Glutamatergic neuron (in vitro differentiated cells): Measurements from ENCODE around the gene SNAP25. TPM values are rescaled to one million over a fixed set of nuclear protein-coding genes. Genes with fewer than 3 reads are reported as not detected.

Experiments
- DNase-seq: peaks from one replicate; pipeline ENCODE4 v3.0.0; 2022
- H3K27ac Mint-ChIP-seq: one replicate; pipeline ENCODE4 v1.8.0; 2020; ENCODE audit warnings: mild to moderate bottlenecking, mixed read lengths, inconsistent platforms; ENCODE audit not compliant: unreplicated experiment
- H3K27me3 Mint-ChIP-seq: one replicate; pipeline ENCODE4 v1.8.0; 2020; ENCODE audit warnings: mild to moderate bottlenecking, moderate library complexity, mixed read lengths, inconsistent platforms; ENCODE audit not compliant: unreplicated experiment
- H3K36me3 Mint-ChIP-seq: one replicate; pipeline ENCODE4 v1.8.0; 2020; ENCODE audit warnings: mild to moderate bottlenecking, mixed read lengths, inconsistent platforms; ENCODE audit not compliant: unreplicated experiment
- H3K4me1 Mint-ChIP-seq: one replicate; pipeline ENCODE4 v1.8.0; 2020; ENCODE audit warnings: mild to moderate bottlenecking, low read depth, mixed read lengths, inconsistent platforms; ENCODE audit not compliant: unreplicated experiment
- H3K4me3 Mint-ChIP-seq: one replicate; pipeline ENCODE4 v1.8.0; 2020; ENCODE audit warnings: mild to moderate bottlenecking, mixed read lengths, inconsistent platforms; ENCODE audit not compliant: unreplicated experiment
- H3K9me3 Mint-ChIP-seq: one replicate; pipeline ENCODE4 v1.8.0; 2020; ENCODE audit warnings: mild to moderate bottlenecking, moderate library complexity, mixed read lengths, inconsistent platforms; ENCODE audit not compliant: unreplicated experiment
- total RNA-seq: library from RNA; stranded (reverse); fragmentation: NEBNext Ultra II Directional; extraction: Animal tissue kit (Norgen Biotek cat#: 25700); gene quantifications from one replicate; pipeline ENCODE4 v1.2.1, GENCODE V29; 2021; ENCODE audit not compliant: unreplicated experiment
- TF ChIP-seq, protein P1 (sequence below): fragments of 200-600 bp; sonication (generic); IDR thresholded peaks from one replicate; pipeline ENCODE4 v1.5.0; 2021; ENCODE audit not compliant: partially characterized antibody, unreplicated experiment

The SNAP25 gene
- total RNA-seq, 1 donor from 2014 or later = 61.0 TPM

GRCh38 chr20:10336959-10337729 lies 118.5 kb downstream of the SNAP25 start:
- no peaks in the 10 kb centered on the region for H3K9me3 Mint-ChIP-seq
- peak overlapping the region; percentile 44 for H3K27ac Mint-ChIP-seq
- DNase-seq = no peak
- TF ChIP-seq, protein P1, sequence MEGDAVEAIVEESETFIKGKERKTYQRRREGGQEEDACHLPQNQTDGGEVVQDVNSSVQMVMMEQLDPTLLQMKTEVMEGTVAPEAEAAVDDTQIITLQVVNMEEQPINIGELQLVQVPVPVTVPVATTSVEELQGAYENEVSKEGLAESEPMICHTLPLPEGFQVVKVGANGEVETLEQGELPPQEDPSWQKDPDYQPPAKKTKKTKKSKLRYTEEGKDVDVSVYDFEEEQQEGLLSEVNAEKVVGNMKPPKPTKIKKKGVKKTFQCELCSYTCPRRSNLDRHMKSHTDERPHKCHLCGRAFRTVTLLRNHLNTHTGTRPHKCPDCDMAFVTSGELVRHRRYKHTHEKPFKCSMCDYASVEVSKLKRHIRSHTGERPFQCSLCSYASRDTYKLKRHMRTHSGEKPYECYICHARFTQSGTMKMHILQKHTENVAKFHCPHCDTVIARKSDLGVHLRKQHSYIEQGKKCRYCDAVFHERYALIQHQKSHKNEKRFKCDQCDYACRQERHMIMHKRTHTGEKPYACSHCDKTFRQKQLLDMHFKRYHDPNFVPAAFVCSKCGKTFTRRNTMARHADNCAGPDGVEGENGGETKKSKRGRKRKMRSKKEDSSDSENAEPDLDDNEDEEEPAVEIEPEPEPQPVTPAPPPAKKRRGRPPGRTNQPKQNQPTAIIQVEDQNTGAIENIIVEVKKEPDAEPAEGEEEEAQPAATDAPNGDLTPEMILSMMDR = no peak
- peaks cover 23% of the 10 kb centered on the region for H3K4me1 Mint-ChIP-seq
- H3K36me3 Mint-ChIP-seq = no peaks in the 10 kb centered on the region
- H3K27me3 Mint-ChIP-seq = peaks cover 4% of the 10 kb centered on the region
- H3K4me3 Mint-ChIP-seq = no peak overlapping the region

DNA sequence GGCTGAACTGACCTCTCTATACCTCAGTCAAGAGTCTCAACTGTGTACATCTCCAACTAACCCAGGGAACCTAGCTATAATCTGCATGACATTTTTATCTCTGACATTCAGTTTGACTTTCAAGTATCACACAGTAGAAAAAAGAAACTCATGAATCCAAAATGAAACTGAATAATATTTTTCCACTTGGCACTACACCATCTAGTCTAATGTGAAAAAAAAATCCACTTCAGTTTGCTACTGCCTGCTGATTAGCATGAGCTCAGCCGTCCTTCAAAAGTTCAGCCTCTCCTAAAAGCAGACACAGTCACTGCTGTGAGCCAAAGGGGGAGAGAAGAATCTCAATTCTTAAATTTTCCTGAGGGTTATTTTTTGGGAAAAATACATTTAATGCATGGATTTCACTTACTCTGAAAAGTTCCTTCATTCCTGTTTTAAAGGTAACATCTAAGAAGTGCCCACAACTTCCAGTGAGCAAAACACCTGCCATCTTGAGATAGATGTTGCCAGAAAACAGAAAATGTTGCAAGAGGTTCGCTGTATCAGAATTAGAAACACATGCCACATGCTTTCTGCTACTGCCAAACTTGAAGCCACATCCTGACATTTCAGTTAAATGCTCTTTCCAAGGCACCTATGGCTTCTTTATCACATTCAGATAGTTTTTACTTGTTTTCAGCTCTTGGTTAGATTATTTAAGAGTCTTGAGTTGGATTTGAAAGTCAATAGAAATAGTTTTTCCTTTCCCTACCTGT lies 120.0 kb downstream of the SNAP25 start:
- H3K4me3 Mint-ChIP-seq = no peak overlapping the region
- peaks cover 2% of the 10 kb centered on the region for H3K27me3 Mint-ChIP-seq
- no peak overlapping the region for H3K27ac Mint-ChIP-seq
- no peaks in the 10 kb centered on the region for H3K9me3 Mint-ChIP-seq
- no peaks in the 10 kb centered on the region for H3K36me3 Mint-ChIP-seq
- TF ChIP-seq, protein P1 = no peak
- H3K4me1 Mint-ChIP-seq = peaks cover 11% of the 10 kb centered on the region
- DNase-seq = no peak

GRCh38 chr20:10339609-10340008 lies 121.0 kb downstream of the SNAP25 start:
- Mint-ChIP-seq H3K4me1 (peaks cover 5% of the 10 kb centered on the region), H3K9me3 (no peaks in the 10 kb centered on the region), H3K4me3 (no peak overlapping the region), H3K27ac (no peak overlapping the region), H3K36me3 (no peaks in the 10 kb centered on the region), H3K27me3 (peaks cover 2% of the 10 kb centered on the region)
- no peak for DNase-seq
- TF ChIP-seq, protein P1 = no peak

DNA sequence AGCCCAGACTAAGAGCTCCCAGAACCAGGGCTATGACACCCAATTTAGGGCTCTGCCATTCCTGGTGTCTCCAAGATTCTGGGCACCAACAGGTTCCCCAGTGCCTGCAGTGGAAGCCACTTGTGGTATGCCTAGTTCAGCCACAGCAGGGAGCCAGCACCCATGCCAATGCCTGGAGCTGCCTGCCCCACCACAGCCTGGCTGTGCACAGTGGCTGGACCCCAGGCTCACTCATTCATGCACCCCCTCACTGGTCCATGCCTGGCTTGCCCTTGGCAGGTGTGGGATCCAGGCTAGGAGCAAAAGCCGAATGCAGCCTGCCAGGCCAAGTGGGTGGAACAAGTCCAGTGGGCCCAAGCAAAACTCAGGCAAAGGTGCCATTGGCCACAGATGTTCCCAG lies 123.5 kb downstream of the SNAP25 start:
- H3K27ac Mint-ChIP-seq = no peak overlapping the region
- H3K4me3 Mint-ChIP-seq = no peak overlapping the region
- TF ChIP-seq, protein P1 = no peak
- no peaks in the 10 kb centered on the region for H3K36me3 Mint-ChIP-seq
- H3K4me1 Mint-ChIP-seq = peaks cover 3% of the 10 kb centered on the region
- H3K9me3 Mint-ChIP-seq = no peaks in the 10 kb centered on the region
- DNase-seq = no peak
- peaks cover 2% of the 10 kb centered on the region for H3K27me3 Mint-ChIP-seq

GRCh38 chr20:10344953-10345352 lies 126.3 kb downstream of the SNAP25 start:
- Mint-ChIP-seq H3K27ac (no peak overlapping the region), H3K4me1 (no peaks in the 10 kb centered on the region), H3K27me3 (peaks cover under 1% of the 10 kb centered on the region), H3K9me3 (peaks cover 2% of the 10 kb centered on the region), H3K4me3 (no peak overlapping the region), H3K36me3 (no peaks in the 10 kb centered on the region)
- DNase-seq = no peak
- TF ChIP-seq, protein P1 = no peak
